HCT116 (cell line): Measurements from ENCODE around the gene GMPR2. TPM values are rescaled to one million over a fixed set of nuclear protein-coding genes. Genes with fewer than 3 reads are reported as not detected.

Experiments
- ATAC-seq: fragments of 200-7000 bp; cut with Tn5 transposase; 2 replicates; pipeline ENCODE4 v1.9.1; 2020; ENCODE audit warnings: mild to moderate bottlenecking, moderate library complexity
- BruUV-seq: library from RNA; stranded (reverse); fragments of 400-500 nt; replicated peaks from 2 replicates; lab custom pipeline; 2021; lab: Mats Ljungman, UMichigan
- CTCF ChIA-PET: fragments of 300-600 bp; sonication (Branson Sonifier 250); formaldehyde crosslinking; loops from one replicate; lab custom pipeline; 2021; ENCODE audit warnings: antibody characterized with exemption; lab: Charles Lee
- POLR2A ChIA-PET: fragments of 300-600, 350-600 bp; sonication (Branson Sonifier 250); formaldehyde crosslinking; loops from one replicate; lab custom pipeline; 2021; ENCODE audit warnings: antibody characterized with exemption; lab: Charles Lee
- RAD21 ChIA-PET, 2 experiments: fragments of 300-600 bp; sonication (Branson Sonifier 250); formaldehyde crosslinking; loops; one replicate each; lab custom pipeline; 2023; ENCODE audit warnings: low total read pairs in 2 of 2; ENCODE audit not compliant: uncharacterized antibody in 2 of 2, unreplicated experiment in 2 of 2, low non-redundant PET in 1 of 2; lab: Charles Lee
- DNase-seq: peaks from one replicate; pipeline ENCODE4 v3.0.0-alpha.2; 2010; ENCODE audit warnings: low read depth, low spot score
- H2AFZ ChIP-seq: fragments of 200-600 bp; shearing (Covaris generic), sonication (generic); 2 replicates; pipeline ENCODE4 v1.6.1; 2017; ENCODE audit warnings: low read depth, mixed run types, mixed read lengths, antibody characterized with exemption, low read length; ENCODE audit not compliant: poor library complexity, severe bottlenecking
- H3K27ac ChIP-seq: 2 replicates; pipeline ENCODE4 v1.5.1; 2012; ENCODE audit warnings: low read depth, low read length
- H3K27me3 ChIP-seq: fragments of 200-600 bp; sonication (generic); 2 replicates; pipeline ENCODE4 v1.6.1; 2016; ENCODE audit warnings: mixed run types, low read length, mixed read lengths; ENCODE audit not compliant: insufficient read depth
- H3K36me3 ChIP-seq, 2 experiments: fragments of 200-500 bp in 1 of 2; fragments of 200-600 bp in 1 of 2; sonication (Bioruptor generic) in 1 of 2; sonication (generic) in 1 of 2; 2 replicates each; pipeline versions ENCODE4 v1.5.1 to v1.6.1; 2014 to 2016; ENCODE audit warnings: low read length in 2 of 2, inconsistent platforms in 1 of 2, mixed read lengths in 1 of 2, mixed run types in 1 of 2; ENCODE audit not compliant: insufficient read depth in 2 of 2, control insufficient read depth in 1 of 2
- H3K4me1 ChIP-seq, 2 experiments: fragments of 200-600 bp in 1 of 2; sonication (generic) in 1 of 2; 2 replicates each; pipeline versions ENCODE4 v1.5.1 to v1.6.1; 2012 to 2017; ENCODE audit warnings: low read length in 2 of 2, inconsistent platforms in 1 of 2, mild to moderate bottlenecking in 1 of 2, mixed read lengths in 1 of 2, mixed run types in 1 of 2, moderate library complexity in 1 of 2; ENCODE audit not compliant: insufficient read depth in 2 of 2, control insufficient read depth in 1 of 2
- H3K4me2 ChIP-seq: fragments of 200-600 bp; sonication (generic); 2 replicates; pipeline ENCODE4 v1.6.1; 2017; ENCODE audit warnings: mixed run types, low read length, mixed read lengths
- H3K4me3 ChIP-seq, 2 experiments: fragments of 200-600 bp in 1 of 2; sonication (generic) in 1 of 2; replicated peaks in 1 of 2; 2 replicates each; pipeline ENCODE4 v1.5.1; 2011 to 2016; ENCODE audit warnings: low read length in 2 of 2, control low read depth in 1 of 2, low read depth in 1 of 2, mild to moderate bottlenecking in 1 of 2, mixed read lengths in 1 of 2, mixed run types in 1 of 2
- H3K79me2 ChIP-seq: fragments of 200-600 bp; sonication (generic); 2 replicates; pipeline ENCODE4 v1.6.1; 2017; ENCODE audit warnings: mild to moderate bottlenecking, mixed run types, low read length, moderate library complexity, mixed read lengths; ENCODE audit not compliant: insufficient read depth
- H3K9ac ChIP-seq: fragments of 200-600 bp; sonication (generic); 2 replicates; pipeline ENCODE4 v1.6.1; 2016; ENCODE audit warnings: low read length, mixed read lengths
- H3K9me2 ChIP-seq: fragments of 200-600 bp; sonication (generic), shearing (Covaris generic); 2 replicates; pipeline ENCODE4 v1.6.1; 2017; ENCODE audit warnings: mixed run types, mild to moderate bottlenecking, moderate library complexity; ENCODE audit not compliant: insufficient read depth
- H3K9me3 ChIP-seq, 2 experiments: fragments of 200-500 bp in 1 of 2; fragments of 200-600 bp in 1 of 2; sonication (Bioruptor generic) in 1 of 2; sonication (generic) in 1 of 2; 2 replicates each; pipeline ENCODE4 v1.6.1; 2014 to 2017; ENCODE audit warnings: low read length in 2 of 2, mixed read lengths in 2 of 2, inconsistent platforms in 1 of 2, low read depth in 1 of 2, mild to moderate bottlenecking in 1 of 2, mixed run types in 1 of 2, moderate library complexity in 1 of 2; ENCODE audit not compliant: control insufficient read depth in 1 of 2, insufficient read depth in 1 of 2
- H4K20me1 ChIP-seq: fragments of 200-600 bp; sonication (generic), shearing (Covaris generic); 2 replicates; pipeline ENCODE4 v1.6.1; 2017; ENCODE audit warnings: mixed run types, mild to moderate bottlenecking, moderate library complexity; ENCODE audit not compliant: insufficient read depth
- CEBPB ChIP-seq: IDR thresholded peaks from 2 replicates; pipeline ENCODE4 v1.6.1; 2012; ENCODE audit warnings: low read depth
- EGR1 ChIP-seq: IDR thresholded peaks from 2 replicates; pipeline ENCODE4 v1.6.1; 2012; ENCODE audit warnings: low read depth
- EZH2 ChIP-seq: fragments of 200-600 bp; sonication (generic); IDR thresholded peaks from 2 replicates; pipeline ENCODE4 v1.6.1; 2017; ENCODE audit warnings: antibody characterized with exemption, mixed run types
- EZH2phosphoT487 ChIP-seq: fragments of 200-600 bp; IDR thresholded peaks from 2 replicates; pipeline ENCODE4 v1.6.1; 2018; ENCODE audit warnings: antibody characterized with exemption, borderline replicate concordance
- FOSL1 ChIP-seq: IDR thresholded peaks from 2 replicates; pipeline ENCODE4 v1.6.1; 2012; ENCODE audit warnings: low read depth
- JUND ChIP-seq: IDR thresholded peaks from 2 replicates; pipeline ENCODE4 v1.6.1; 2012
- POLR2A ChIP-seq: IDR thresholded peaks from 2 replicates; pipeline ENCODE4 v1.7.0; 2011; ENCODE audit warnings: borderline replicate concordance; ENCODE audit not compliant: insufficient read depth, insufficient read length; ENCODE audit errors: extremely low read depth
- POLR2AphosphoS5 ChIP-seq: IDR thresholded peaks from 2 replicates; pipeline ENCODE4 v1.6.1; 2011; ENCODE audit warnings: mild to moderate bottlenecking, low read depth, low read length, moderate library complexity
- SIN3A ChIP-seq: IDR thresholded peaks from 2 replicates; pipeline ENCODE4 v1.6.1; 2012; ENCODE audit warnings: low read depth
- SP1 ChIP-seq: IDR thresholded peaks from 2 replicates; pipeline ENCODE4 v1.6.1; 2012; ENCODE audit warnings: low read depth
- TCF7L2 ChIP-seq: IDR thresholded peaks from 2 replicates; pipeline ENCODE4 v1.7.0; 2011; ENCODE audit warnings: borderline replicate concordance, inconsistent platforms; ENCODE audit not compliant: insufficient read depth, insufficient read length; ENCODE audit errors: extremely low read depth
- YY1 ChIP-seq: IDR thresholded peaks from 2 replicates; pipeline ENCODE4 v1.6.1; 2011; ENCODE audit warnings: low read length, low read depth, moderate library complexity, mild to moderate bottlenecking; ENCODE audit not compliant: insufficient replicate concordance; ENCODE audit errors: extremely low read depth
- ZFX ChIP-seq: fragments of 450-650 bp; IDR thresholded peaks from 2 replicates; pipeline ENCODE4 v1.6.1; 2017
- ZNF274 ChIP-seq: fragments of 200-500 bp; sonication (Bioruptor generic); IDR thresholded peaks from 2 replicates; pipeline ENCODE4 v1.6.1; 2014; ENCODE audit warnings: mild to moderate bottlenecking, low read depth, low read length, inconsistent platforms
- intact Hi-C: fragments of 100-400 bp; cut with micrococcal nuclease; formaldehyde crosslinking; loops from 2 replicates; pipeline ENCODE4 v1.10.0; 2022
- total RNA-seq: library from RNA; stranded (reverse); gene quantifications from one replicate; pipeline ENCODE4 v1.2.1, GENCODE V29; 2021; ENCODE audit not compliant: unreplicated experiment
- TF ChIP-seq, protein P1 (sequence below): IDR thresholded peaks from 2 replicates; pipeline ENCODE4 v1.6.1; 2012; ENCODE audit warnings: low read depth
- TF ChIP-seq, protein P2 (sequence below): IDR thresholded peaks from 2 replicates; pipeline ENCODE4 v1.6.1; 2012
- TF ChIP-seq, protein P3 (sequence below): IDR thresholded peaks from 2 replicates; pipeline ENCODE4 v1.6.1; 2011; ENCODE audit warnings: mild to moderate bottlenecking, low read length, moderate library complexity; ENCODE audit not compliant: insufficient replicate concordance; ENCODE audit errors: extremely low read depth
- TF ChIP-seq, protein P4 (sequence below): IDR thresholded peaks from 2 replicates; pipeline ENCODE4 v1.6.1; 2012

GMPR2 gene
- total RNA-seq, 1 experiment from 2014 or later, result 66.9 TPM

DNA sequence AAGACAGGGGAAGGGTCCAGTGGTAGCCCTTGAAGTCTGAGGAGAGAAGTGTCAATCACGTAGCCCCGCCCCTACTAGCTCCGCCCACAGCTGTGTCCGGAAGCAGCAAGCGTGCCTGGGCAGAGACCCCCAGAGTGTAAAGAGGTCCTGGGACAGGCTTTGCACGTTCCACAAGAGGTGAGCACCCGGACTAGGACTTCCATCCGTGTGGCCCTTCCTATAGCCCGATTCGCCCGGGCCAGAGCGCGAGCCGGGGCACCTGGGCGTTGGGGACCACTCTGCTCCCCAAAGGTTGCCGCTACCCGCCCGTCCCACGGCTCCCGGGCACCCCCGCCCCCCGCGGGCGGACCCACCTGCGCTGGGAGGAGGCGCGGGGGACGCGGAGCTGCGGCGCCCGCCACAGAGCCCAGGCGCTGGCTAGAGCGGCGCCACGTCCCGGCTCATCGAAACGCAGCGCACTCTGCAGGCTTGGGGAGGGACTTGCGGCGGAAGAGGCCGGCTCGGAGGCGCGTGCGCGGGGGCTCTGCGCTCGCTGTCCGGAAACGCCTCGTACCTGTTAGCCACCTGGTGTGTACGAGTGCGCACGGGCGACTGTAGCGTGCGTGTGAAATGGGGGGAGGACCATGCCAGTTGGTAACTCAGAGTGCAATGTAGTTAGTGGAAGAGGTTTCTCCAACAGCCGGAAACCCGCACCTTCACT, 38.6 kb downstream of the GMPR2 start, which contains the start of gene RABGGTA (continued):
- TF ChIP-seq, protein P1, sequence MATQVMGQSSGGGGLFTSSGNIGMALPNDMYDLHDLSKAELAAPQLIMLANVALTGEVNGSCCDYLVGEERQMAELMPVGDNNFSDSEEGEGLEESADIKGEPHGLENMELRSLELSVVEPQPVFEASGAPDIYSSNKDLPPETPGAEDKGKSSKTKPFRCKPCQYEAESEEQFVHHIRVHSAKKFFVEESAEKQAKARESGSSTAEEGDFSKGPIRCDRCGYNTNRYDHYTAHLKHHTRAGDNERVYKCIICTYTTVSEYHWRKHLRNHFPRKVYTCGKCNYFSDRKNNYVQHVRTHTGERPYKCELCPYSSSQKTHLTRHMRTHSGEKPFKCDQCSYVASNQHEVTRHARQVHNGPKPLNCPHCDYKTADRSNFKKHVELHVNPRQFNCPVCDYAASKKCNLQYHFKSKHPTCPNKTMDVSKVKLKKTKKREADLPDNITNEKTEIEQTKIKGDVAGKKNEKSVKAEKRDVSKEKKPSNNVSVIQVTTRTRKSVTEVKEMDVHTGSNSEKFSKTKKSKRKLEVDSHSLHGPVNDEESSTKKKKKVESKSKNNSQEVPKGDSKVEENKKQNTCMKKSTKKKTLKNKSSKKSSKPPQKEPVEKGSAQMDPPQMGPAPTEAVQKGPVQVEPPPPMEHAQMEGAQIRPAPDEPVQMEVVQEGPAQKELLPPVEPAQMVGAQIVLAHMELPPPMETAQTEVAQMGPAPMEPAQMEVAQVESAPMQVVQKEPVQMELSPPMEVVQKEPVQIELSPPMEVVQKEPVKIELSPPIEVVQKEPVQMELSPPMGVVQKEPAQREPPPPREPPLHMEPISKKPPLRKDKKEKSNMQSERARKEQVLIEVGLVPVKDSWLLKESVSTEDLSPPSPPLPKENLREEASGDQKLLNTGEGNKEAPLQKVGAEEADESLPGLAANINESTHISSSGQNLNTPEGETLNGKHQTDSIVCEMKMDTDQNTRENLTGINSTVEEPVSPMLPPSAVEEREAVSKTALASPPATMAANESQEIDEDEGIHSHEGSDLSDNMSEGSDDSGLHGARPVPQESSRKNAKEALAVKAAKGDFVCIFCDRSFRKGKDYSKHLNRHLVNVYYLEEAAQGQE, result no peak
- TF ChIP-seq, protein P2, sequence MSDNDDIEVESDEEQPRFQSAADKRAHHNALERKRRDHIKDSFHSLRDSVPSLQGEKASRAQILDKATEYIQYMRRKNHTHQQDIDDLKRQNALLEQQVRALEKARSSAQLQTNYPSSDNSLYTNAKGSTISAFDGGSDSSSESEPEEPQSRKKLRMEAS, result peak; percentile 98
- TF ChIP-seq TCF7L2, result peak; percentile 31
- peak; percentile 69; the same call in 1 of the 2 replicates for TF ChIP-seq SIN3A

DNA sequence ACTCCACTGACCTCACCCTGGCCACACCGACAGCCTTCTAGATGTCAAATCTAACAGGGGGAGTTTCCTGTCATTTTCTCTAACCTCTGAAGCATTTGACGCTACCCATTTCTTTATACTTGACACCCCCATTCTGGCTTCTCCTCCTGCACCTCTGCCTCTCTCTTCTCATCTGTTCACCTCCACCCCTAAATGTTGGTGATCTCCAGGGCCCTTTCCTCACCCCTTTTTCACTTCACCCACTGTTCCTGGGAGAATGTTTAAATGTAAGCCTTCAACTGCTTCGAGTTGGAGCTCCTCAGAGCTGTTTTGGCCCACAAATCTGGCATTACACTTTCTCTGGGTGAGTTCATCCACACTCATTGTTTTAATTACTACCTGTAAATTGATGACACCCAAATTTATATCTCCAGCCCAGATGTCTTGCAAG, 39.1 kb downstream of the GMPR2 start:
- H3K79me2 ChIP-seq, result peaks cover 4% of the 10 kb centered on the region; the same call in 1 of the 2 replicates
- no peaks in the 10 kb centered on the region for H4K20me1 ChIP-seq
- H3K4me3 ChIP-seq, result peak overlapping the region; percentile 79 to 92
- no peaks in the 10 kb centered on the region for H3K27me3 ChIP-seq
- peak overlapping the region; percentile 98 for H3K4me2 ChIP-seq
- DNase-seq (no peak), ATAC-seq (no peak)
- RAD21 ChIA-PET, result no interaction called here
- peaks cover 9 to 22% of the 10 kb centered on the region in 2 experiments; a peak in 3 of 4 replicates for H3K4me1 ChIP-seq
- H3K27ac ChIP-seq, result peak overlapping the region; percentile 86
- POLR2A ChIA-PET, result interaction anchor here (0.6 to 2.7 kb wide), 8 partner anchors 8 to 164 kb away, joined by 3 to 20 read pairs (median 8); partner anchors contain the start of genes DHRS1, NOP9, TGM1 and TINF2
- CTCF ChIA-PET, result interaction anchor here (1.3 to 2.0 kb wide), 5 partner anchors 8 to 56 kb away, joined by 5 to 17 read pairs (median 9); partner anchors contain the start of genes CIDEB, MDP1 and TINF2
- H3K9me3 ChIP-seq, result no peaks in the 10 kb centered on the region
- no peaks in the 10 kb centered on the region; a peak in 1 of 4 replicates for H3K36me3 ChIP-seq
- no peaks in the 10 kb centered on the region for H3K9me2 ChIP-seq
- BruUV-seq, result TSS peak; percentile 70
- intact Hi-C loops, result loop anchor here (1.0 kb wide), 1 partner anchor 30 kb away; the partner anchor contains the start of gene TINF2
- no peak overlapping the region for H2AFZ ChIP-seq
- H3K9ac ChIP-seq, result peak overlapping the region; percentile 94
- TF ChIP-seq ZFX, result no peak
- no peak for TF ChIP-seq EZH2
- TF ChIP-seq SP1, result no peak
- TF ChIP-seq, protein P2, result no peak
- TF ChIP-seq JUND, result no peak
- TF ChIP-seq EZH2phosphoT487, result no peak
- TF ChIP-seq, protein P3, sequence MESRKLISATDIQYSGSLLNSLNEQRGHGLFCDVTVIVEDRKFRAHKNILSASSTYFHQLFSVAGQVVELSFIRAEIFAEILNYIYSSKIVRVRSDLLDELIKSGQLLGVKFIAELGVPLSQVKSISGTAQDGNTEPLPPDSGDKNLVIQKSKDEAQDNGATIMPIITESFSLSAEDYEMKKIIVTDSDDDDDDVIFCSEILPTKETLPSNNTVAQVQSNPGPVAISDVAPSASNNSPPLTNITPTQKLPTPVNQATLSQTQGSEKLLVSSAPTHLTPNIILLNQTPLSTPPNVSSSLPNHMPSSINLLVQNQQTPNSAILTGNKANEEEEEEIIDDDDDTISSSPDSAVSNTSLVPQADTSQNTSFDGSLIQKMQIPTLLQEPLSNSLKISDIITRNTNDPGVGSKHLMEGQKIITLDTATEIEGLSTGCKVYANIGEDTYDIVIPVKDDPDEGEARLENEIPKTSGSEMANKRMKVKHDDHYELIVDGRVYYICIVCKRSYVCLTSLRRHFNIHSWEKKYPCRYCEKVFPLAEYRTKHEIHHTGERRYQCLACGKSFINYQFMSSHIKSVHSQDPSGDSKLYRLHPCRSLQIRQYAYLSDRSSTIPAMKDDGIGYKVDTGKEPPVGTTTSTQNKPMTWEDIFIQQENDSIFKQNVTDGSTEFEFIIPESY, result no peak
- no peak for TF ChIP-seq EGR1
- no peak for TF ChIP-seq CEBPB
- TF ChIP-seq ZNF274, result no peak
- no peak for TF ChIP-seq TCF7L2
- TF ChIP-seq FOSL1, result no peak
- TF ChIP-seq POLR2AphosphoS5, result no peak
- TF ChIP-seq, protein P4, sequence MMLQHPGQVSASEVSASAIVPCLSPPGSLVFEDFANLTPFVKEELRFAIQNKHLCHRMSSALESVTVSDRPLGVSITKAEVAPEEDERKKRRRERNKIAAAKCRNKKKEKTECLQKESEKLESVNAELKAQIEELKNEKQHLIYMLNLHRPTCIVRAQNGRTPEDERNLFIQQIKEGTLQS, result no peak
- no peak for TF ChIP-seq POLR2A
- no peak for TF ChIP-seq SIN3A
- TF ChIP-seq YY1, result no peak
